Stimulated activated CD4-positive, alpha-beta T cell treated with anti-CD3 and anti-CD28 coated beads, Interleukin-12 subunit alpha, Interleukin-12 subunit beta, amount 100 ng/mL, for 24 hours (primary cell): ENCODE data around the gene SOX6.

Experiments used
- DNase-seq, 2 experiments: peaks; one replicate each; pipeline ENCODE4 v3.0.0-alpha.2; 2020; ENCODE audit warnings: low read depth in 2 of 2

The SOX6 gene

DNA sequence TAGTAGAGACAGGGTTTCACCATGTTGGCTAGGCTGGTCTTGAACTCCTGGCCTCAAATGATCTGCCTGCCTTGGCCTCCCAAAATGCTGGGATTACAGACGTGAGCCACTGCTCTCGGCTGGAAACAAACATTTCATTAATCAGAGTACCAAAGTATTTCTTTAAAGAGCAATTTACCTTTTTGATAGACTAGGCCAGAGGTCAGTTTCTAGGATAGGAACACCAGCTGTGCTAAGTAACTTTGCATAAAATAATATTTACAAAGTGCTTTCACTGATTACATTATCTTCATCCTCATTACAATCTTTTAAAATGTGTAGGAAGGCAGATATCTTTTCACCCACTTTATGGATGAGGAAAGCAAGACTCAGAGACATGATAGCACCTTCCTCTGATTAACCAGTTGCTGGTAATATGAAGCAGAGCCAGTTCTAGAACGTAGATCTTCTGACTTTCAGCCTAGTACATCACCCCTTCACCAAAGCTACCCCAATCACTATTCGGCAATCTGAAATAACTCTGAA is 355.2 kb downstream of the SOX6 start:
- no peak for DNase-seq

DNA sequence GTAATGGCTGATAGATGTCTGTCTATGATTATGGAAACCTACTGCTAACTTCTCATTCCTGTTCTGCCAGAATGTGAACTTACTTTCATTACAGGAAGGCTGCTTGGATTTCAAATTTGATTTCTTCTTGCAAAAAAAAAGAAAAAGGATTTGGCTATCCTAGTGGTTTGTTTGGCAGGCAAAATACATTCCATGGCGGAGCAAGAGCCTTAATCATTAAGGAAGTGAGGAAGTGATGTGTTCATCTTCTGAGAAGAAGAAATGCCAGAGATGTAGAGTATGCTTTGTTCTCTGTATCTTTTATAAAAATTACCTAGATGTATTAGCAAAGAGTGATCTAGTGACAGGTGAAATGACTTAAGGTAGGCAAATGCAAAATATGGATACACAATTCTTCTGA is 356.3 kb downstream of the SOX6 start:
- DNase-seq: no peak

DNA sequence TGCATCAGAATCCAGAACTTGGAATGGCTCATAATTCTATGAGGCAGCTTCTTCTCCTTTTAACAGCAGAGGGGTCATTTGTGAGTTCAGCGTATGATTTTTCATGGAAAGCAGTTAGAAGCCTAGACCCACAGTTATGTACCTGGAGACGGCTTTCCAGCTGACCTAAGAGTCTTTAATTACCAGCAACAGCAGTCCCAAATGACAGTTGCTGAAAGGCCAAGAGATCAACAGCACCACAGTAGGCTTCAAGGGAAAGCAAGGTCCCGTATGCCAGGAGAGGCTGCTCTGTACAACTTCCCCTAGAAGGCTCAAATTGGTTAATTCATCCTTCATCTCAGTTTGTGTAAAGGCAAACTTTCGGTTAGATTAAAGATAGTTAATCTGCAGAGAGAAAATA is 363.0 kb downstream of the SOX6 start:
- DNase-seq: no peak

DNA sequence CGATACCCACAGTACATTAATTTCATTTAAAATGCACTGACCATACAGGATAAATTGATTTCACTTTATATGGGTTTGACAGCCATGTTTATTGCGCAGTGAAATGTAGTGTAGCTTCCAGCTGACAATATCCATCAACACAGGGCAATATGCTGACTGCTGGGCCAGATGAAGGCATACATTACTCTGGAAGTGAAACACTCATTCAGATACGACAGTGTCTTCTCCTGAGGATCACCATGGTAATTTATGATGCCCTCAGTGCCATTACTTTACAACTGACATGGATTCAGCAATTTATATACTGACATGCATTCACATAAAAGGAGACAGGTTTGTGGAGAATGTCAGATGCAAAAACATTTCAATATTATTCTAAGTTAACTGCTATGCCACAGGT is 365.1 kb downstream of the SOX6 start:
- DNase-seq: no peak

DNA sequence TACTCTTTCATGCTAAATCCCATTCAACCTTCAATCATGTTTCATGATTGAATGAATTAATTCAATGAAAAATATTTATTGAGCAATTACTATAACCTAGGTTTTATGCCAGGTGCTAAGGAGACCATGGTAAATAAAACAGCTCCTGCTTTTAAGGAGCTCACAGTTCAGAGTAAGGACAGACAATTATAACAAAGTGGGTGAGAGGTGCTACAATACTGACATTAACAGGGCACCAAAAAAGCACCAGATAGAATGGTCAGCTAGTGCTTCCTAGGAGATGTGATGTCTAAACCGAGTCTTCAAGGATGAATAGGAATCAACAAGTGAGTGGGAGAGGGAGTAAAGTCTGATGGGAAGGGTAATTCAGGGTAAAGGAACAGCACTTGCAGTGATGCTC is 366.7 kb downstream of the SOX6 start:
- DNase-seq: no peak

DNA sequence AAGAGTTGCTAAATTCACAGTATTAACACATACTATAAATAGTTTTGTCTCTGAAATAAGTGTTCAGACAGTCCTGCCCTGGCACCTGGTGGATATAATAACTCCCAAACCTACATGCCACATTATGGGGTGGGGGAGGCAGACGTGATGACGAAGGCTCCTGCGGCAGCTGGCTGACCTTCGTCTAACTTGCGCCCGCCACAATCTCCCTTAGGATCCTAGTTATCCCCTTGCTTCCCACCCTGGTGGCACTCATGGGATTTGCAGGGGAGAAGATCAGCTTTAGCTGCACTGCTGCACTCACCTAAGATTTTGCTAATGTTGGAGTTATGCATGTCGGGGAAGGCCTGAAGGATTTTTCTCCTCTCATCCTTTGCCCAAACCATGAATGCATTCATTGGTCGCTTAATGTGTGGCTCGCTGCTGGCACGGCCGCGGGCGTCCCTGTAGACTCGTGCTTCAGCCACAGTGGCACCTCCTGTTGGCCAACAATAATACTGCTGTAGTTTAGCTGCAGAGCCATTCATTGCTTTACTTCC is 367.6 kb downstream of the SOX6 start:
- no peak for DNase-seq

DNA sequence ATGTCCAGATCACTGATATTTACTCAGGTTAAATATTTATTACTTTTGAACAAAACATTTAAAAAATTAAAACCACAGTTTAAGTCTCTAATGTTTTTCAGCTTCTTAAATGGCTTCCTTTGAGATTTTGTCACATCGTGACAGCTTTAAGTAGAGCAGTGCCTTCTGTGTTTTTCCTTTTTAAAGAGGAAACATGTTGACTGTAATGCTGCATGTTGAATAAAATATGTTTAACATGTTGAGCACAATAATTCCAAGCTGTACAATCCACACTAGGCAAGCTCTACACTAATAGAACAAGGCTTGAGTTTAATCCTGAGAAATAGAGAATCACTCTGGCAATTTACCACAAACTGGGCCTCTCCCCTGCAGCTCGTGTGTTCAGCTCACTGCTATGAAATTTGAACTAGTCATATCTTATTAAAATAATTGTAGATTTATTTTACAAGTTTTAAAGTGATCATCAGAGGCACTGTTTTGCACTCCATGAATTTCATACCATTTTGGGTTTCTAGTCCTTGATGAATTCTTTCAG is 368.3 kb downstream of the SOX6 start:
- DNase-seq: no peak

DNA sequence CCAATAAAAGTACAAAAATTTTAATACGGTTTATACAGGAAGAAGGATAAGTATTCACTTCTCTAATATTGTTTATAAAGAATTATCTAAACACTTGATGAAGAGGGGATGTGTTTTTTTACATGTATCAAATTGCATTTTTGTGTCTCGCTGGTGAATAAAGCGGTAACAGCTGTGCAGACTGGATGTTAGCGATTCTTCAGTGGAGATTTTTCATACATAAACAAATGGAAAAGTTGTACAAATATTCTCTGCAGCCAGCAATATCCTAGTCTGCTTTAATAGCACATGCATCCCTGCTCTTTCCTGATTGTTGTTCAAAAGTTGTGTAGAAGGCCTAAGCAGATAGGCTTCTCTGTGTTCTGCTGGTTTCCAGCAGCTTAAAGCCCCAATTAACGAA is 369.3 kb downstream of the SOX6 start:
- DNase-seq: no peak

DNA sequence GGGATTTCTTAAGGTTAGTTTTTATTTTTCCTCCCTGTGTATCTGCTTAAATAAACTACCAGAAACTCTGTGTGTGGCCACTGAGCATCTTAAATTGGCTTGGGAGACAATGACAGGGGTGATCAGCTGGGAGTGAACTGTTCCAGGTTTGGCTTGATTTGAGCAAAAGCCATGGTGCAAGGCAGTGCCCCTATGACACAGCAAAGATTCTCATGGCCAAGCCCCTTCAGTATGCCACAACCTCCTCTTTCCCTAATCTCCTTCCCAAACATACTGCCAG is 370.5 kb downstream of the SOX6 start:
- DNase-seq: no peak

DNA sequence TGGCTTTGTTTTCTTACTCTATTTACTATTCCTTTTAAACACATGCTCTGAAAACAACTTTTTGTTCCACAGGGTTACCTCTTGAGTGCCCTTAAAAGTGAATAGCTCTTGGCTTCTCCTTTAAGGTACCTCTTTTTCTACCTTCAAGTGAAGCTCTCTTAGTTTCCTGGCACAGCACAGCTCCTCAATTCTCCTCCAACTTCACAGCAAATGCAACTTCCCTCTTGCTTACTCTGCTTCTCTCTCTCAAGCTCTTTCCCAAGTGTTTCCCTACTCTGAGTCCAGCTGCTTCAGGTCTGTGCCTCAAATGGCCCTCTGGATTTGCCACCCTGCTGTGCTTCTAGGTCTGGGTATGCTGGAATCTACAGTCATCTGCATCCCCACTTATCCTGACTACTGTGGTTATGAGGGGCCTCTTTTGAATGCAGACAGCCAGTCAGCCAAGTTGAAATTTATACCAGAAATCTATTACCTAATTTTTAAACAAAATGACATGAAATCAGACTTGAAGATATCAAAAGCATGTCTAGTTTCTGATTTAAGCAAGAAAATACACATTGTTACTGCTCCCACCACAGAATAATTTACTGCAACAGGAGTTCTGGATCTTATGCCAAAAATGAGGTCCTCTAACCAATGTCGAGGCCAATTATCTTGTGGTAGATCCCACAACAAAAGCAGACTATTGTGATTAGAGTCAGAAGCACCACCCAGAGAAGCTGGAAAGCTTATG is 371.1 kb downstream of the SOX6 start:
- no peak for DNase-seq

DNA sequence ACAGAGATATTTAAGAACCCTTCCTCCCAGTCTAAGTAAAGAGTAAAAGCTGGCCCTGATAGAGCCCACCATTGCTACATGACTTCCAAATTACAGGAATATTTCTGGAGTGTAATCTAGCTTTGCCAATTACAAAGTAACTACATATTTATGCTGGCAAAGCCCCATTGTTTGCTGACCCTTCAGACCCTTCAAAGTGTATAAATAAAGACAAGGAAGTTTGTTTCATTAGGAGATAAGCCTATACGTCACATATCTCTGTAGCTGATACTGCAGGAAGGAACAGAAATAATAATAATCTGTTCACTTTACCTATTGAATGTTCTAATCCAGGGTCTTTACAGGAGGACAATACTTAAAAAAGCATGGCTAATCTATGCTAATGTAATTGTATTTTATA is 375.1 kb downstream of the SOX6 start:
- no peak for DNase-seq

DNA sequence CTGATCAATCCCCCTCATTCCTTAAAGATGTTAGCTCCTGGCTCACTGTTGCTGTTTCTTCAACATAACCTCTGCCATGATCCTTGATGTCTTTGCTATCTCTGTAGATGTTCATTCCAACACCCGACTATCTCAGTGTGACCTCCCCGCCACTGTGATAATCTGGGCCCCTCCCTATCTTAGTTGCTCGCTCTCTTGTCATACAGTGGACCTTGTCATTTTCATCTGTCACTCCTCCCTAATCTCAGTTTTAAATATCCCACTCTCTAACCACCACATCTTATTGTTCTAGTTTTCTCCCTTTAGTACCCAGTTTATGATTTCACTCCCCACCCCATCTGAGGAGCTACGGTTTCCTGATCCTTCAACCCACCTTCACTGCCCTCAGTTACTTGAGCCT is 379.2 kb downstream of the SOX6 start:
- DNase-seq: no peak

DNA sequence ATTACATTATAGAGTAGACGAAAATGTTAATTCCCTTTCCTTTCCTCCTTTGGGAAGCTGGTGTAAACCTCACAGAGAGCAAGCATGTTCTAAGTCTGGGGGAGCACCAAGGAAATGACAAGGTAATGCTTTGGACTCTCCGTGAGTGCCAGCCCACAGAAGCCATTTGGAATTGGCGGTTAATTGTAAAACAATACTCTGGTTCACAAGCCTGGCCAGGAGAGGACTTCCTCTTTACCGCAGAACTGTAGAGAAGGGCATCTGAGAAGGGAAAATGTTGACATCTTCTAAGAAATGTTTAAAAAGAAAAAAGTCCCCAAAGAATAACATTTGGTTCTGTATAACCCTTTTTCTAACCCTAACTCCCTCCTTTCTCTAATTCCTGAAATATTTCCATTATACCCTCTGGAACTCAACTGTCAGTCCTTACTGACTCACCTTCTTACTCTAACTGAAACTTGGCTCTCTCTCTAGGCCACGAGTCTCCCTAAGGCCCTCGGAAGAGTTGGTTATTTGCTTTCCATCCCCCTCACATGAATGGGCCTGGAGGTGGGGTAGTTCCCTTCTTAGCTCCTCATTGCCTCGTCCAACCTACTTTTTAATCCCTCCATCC is 379.8 kb downstream of the SOX6 start:
- no peak for DNase-seq

DNA sequence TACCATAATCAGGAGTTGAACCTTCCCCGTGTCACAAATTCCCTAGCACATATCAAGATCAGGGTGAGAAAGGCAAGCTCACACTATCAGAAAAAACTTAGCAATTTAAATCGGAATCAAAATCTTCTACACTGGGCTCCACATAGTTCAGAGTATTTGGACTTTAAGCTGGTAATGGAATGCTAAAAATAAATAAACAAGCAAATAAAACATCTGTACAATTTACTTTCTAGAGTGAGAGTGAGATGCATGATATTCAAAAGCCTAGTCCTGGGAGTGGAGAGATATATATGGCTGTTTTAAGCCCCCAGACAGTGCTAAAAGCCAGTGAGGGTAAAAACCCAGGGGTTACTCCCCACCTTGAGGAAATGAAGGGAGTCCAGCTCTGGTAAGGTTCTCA is 380.6 kb downstream of the SOX6 start:
- no peak for DNase-seq

DNA sequence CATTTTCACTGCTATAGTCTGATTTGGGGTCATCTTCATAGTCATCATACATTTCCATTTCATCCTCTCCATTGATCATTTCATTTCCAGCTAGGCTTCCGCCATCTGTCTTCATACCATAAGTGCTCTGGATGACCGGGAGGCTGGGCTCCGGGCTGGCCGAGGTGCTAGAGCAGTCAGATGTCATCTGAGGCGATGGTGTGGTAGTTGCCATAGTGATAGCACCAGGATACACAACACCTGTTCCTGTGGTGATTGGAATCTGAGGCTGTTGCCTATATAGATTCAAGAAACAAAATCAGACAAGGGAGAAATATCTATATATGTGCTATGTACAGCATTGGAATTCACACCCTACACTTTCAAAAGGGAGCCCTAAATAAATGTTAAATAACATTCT is 383.5 kb downstream of the SOX6 start:
- DNase-seq: no peak

DNA sequence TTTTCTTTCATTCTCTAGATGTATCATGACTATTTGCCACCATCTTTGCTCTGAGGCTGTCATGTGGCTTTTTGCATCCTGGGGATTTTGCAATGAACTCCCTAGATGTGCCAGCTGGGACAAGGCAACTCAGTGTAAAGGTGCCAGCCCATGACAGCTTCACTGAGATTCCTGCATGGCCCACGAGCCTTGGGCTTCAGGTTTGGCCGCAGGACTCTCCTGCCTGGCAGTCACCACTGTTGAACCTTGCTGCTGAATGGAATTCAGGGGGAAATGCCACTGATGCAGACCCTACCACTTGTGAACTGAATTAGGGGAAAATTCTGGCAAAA is 385.2 kb downstream of the SOX6 start:
- DNase-seq: no peak

DNA sequence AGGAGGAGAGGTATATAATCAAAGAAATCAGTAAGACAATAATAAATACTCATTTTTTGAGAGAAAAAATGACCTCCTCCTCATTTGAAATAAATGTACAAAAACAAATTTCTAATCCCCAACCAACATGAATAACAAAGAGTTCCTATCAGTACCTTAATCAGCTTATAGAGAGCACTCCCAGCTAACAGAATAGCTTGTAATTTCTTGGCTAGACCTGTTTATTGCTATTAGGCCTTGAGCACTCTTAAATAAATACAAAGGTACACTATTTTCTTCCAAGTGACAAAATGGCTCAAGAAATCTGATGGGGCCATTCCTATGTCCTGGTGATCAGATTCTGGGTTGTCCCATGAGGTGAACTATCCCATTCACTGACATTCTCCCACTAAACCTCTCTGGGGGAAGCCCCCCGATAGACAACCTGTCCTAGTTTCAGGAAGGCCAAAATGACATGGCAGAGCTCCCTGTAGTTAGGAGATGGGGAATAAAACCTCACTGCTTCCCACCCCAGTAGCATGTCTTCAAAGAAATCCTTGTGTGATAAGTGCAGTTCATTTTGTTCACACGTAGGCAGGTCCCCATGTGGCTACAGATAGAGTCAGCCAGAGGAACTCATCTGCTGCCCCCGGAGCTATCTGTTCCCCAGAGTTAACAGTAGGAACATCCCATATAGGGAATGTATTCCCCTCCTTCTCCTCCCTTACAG is 385.7 kb downstream of the SOX6 start:
- no peak for DNase-seq

DNA sequence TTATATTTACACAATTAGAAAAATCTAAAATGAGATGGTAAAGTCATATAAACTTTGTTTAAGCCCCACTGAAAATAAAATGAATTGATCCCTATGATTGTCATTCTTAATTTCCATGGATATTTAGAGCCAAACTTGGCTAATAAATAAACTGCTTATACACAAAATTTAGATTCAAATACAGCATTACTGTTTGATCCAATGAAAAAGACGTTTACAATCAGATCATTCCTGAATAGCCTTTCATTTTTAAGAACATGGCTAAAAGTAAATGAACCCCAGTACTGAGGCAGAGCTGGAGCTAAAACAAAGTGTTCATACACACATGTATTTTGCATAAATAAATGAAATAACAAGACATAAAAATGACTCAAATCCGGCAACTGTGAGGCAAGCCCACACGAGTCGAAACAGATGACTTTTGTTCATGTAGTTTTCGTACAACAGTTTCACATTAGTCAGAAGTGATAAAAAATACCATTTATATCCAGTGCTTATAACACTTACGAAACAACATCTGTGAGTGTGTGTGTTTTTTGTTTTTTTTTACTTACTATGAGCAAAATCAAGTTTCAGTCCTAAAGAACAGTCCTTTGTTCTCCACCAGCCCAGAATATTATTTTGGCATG is 386.5 kb downstream of the SOX6 start:
- DNase-seq: no peak

DNA sequence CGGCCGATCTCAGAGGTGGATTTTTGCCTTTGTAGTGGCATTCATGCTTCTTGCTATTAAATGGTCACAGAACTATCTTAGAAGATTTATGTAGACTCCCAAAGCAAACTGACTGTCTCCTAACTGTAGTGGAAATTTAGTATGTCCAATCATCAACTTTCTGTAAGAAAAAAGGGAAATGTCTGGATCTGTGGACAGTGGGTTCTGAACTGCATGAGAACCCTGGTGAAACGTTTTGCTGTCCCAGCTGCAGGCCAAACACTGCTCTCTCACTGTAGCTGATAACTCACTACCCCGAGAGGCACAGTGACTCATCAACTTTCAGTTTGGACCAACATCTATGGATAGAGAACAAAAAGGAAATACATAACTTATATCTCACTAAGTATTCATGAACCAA is 387.1 kb downstream of the SOX6 start:
- DNase-seq: no peak

DNA sequence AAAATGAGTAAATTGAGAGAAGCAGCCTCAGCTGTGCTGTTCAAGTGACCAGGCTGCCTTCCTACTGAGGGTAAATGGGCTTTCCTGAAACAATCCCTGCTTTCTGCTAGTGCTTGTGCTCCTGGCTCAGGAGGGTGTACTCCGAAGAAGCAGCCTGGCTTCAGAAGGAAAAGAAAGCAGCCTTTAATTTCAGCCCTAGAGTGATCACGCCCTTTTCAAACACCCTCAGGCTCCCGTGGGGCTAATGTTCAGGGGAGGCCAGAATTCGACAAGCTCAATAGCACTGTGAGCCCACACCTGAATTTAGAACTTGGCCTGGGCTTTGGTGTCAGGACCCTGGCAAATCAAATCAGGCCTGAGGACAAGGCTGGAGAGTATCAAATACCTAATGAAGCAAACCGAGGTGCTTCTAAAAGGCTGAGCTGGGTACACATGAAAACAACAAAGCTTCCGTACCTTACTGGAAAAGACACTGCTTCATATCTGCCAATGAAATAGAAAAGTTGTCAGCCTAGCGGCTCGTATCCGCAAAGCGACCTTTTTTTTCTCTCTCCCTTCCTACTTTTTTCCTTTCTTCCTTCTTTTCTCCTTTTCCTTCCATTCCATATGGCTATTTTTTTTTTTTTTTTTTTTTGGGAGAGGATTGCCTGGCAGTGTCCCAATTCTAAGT is 387.8 kb downstream of the SOX6 start:
- DNase-seq: no peak

DNA sequence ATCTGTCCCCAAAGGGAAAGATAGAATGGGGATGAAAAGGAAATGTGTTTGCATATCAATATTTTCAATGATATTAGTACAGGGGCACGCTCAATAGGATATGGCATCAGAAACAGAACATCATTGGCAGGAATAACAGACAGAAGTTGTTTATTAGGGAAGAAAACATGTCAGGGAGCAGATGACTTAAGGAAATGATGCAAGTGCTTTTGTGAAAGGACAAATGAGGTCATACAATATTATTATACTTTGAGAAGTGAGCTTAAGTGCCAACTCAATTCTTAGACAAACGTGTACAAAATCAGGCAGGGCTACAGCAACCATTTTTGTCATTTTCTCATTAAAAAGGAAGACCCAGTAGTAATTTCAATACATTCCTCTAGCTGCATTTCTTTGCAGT is 388.4 kb downstream of the SOX6 start:
- no peak for DNase-seq

DNA sequence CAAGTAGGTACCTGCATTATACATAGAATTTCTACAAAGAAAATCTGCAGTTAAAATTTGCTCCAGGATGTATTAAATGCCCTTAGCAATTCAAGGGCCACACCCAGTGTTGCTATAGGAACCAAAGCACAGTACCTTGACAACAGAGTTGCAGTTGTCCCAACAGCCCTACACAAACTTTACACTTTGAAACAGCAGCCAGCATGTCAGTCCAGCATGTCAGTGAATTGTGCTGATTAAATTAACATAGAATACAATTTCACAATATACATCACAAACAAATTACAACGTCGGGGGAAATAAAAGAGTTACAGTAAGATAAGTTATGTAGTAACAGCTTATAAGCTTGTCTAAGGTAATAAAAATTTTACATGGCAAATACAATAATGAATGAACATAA is 389.2 kb downstream of the SOX6 start:
- no peak for DNase-seq
